ENCODE data around the gene GORASP2. TPM values are rescaled to one million over a fixed set of nuclear protein-coding genes. Genes with fewer than 3 reads are reported as not detected.

The GORASP2 gene
- total RNA-seq, 4 donors from 2014 or later: 42.7 to 50.5 (median 46.1) TPM

DNA sequence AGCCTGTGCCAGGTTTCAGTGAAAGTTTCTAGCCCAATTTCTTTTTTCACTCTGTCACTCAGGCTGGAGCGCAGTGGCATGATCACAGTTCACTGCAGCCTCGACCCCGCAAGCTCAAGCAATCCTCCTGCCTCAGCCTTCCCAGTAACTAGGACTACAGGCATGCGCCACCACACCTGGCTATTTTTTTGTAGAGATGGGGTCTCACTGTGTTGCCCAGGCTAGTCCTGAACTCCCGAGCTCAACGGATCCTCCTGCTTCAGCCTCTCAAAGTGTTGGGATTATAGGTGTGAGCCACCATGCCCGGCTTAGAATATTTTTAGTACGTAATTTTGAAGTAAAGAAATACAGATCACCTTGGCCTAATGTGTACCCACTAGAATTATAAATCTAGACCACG is 87.1 kb downstream of the GORASP2 start:
- no peak for ATAC-seq (ENCODE audit: low FRiP score)
- TF ChIP-seq, protein P1, sequence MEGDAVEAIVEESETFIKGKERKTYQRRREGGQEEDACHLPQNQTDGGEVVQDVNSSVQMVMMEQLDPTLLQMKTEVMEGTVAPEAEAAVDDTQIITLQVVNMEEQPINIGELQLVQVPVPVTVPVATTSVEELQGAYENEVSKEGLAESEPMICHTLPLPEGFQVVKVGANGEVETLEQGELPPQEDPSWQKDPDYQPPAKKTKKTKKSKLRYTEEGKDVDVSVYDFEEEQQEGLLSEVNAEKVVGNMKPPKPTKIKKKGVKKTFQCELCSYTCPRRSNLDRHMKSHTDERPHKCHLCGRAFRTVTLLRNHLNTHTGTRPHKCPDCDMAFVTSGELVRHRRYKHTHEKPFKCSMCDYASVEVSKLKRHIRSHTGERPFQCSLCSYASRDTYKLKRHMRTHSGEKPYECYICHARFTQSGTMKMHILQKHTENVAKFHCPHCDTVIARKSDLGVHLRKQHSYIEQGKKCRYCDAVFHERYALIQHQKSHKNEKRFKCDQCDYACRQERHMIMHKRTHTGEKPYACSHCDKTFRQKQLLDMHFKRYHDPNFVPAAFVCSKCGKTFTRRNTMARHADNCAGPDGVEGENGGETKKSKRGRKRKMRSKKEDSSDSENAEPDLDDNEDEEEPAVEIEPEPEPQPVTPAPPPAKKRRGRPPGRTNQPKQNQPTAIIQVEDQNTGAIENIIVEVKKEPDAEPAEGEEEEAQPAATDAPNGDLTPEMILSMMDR (IDR thresholded peaks at IDR 0.05): no peak
- no peak for DNase-seq (ENCODE audit: low spot score)

Other genes with a start within 250 kb of the GORASP2 start
- 10 to 100 TPM in 1 of 4 donors, under 1 TPM in 1, not detected in 2; 0.65 to 22.1 TPM for gene SP5, start 213.9 kb upstream of the GORASP2 start, total RNA-seq
- gene ERICH2, start 158.9 kb upstream of the GORASP2 start, total RNA-seq: not detected
- gene GAD1, start 112.4 kb upstream of the GORASP2 start, total RNA-seq: under 1 TPM in 1 of 4 donors, not detected in 3; 0.31 TPM
- gene TLK1, start 231.6 kb downstream of the GORASP2 start, total RNA-seq: 10 to 100 TPM; 18.1 to 34.1 (median 27.3) TPM

All from omental fat pad (tissue), 4 donors.